Endothelial cell of umbilical vein (primary cell): ENCODE measurements around the gene ATP6V1G2. TPM values are rescaled to one million over a fixed set of nuclear protein-coding genes. Genes with fewer than 3 reads are reported as not detected.

Source experiments
- BruUV-seq: library from RNA; stranded (reverse); fragments of 400-500 nt; replicated peaks from 2 replicates; lab custom pipeline; 2021; lab: Mats Ljungman, UMichigan
- CTCF ChIA-PET: fragments of 300-600, 350-600 bp; sonication (Branson Sonifier 250); formaldehyde crosslinking; loops from one replicate; lab custom pipeline; 2021; ENCODE audit warnings: antibody characterized with exemption, inconsistent platforms; lab: Charles Lee
- POLR2A ChIA-PET: fragments of 300-600, 350-600 bp; sonication (Branson Sonifier 250); formaldehyde crosslinking; loops from one replicate; lab custom pipeline; 2021; ENCODE audit warnings: antibody characterized with exemption, inconsistent platforms; lab: Charles Lee
- DNase-seq: peaks from one replicate; pipeline ENCODE4 v3.0.0-alpha.2; 2011; ENCODE audit warnings: low read depth, low spot score
- FAIRE-seq: peaks from 2 replicates; lab custom pipeline; 2011; peaks lifted over from hg19 to GRCh38; lab: Jason Lieb, UNC
- H2AFZ ChIP-seq: 2 replicates; pipeline ENCODE4 v1.6.0; 2012; ENCODE audit warnings: low read depth, low read length, control low read depth, inconsistent platforms
- H3K27ac ChIP-seq: 2 replicates; pipeline ENCODE4 v1.5.1; 2011; ENCODE audit warnings: low read depth, mild to moderate bottlenecking, control low read depth, low read length, moderate library complexity; ENCODE audit not compliant: insufficient read depth
- H3K27me3 ChIP-seq, 2 experiments: 2 replicates each; pipeline versions ENCODE4 v1.6.0 to v1.6.1; 2011; ENCODE audit warnings: low read length in 2 of 2, mixed read lengths in 1 of 2; ENCODE audit not compliant: control insufficient read depth in 2 of 2, insufficient read depth in 2 of 2
- H3K36me3 ChIP-seq, 2 experiments: 2 replicates in 1 of 2; 3 replicates in 1 of 2; pipeline ENCODE4 v1.5.1; 2011; ENCODE audit warnings: low read length in 2 of 2, mild to moderate bottlenecking in 1 of 2, moderate library complexity in 1 of 2; ENCODE audit not compliant: control insufficient read depth in 2 of 2, insufficient read depth in 2 of 2; ENCODE audit errors: extremely low read depth in 1 of 2
- H3K4me1 ChIP-seq: 3 replicates; pipeline ENCODE4 v1.5.1; 2011; ENCODE audit warnings: mild to moderate bottlenecking, low read length; ENCODE audit not compliant: control insufficient read depth, insufficient read depth; ENCODE audit errors: extremely low read depth
- H3K4me2 ChIP-seq: 2 replicates; pipeline ENCODE4 v1.6.1; 2011; ENCODE audit warnings: low read length, control low read depth, mixed read lengths; ENCODE audit not compliant: insufficient read depth
- H3K4me3 ChIP-seq, 3 experiments: fragments of 200-600 bp in 1 of 3; sonication (generic), shearing (Covaris generic) in 1 of 3; replicated peaks in 1 of 3; 2 replicates each; pipeline ENCODE4 v1.5.1; 2011 to 2016; ENCODE audit warnings: control low read depth in 3 of 3, low read length in 3 of 3, mild to moderate bottlenecking in 2 of 3, inconsistent platforms in 1 of 3, low read depth in 1 of 3, moderate library complexity in 1 of 3; ENCODE audit not compliant: insufficient read depth in 1 of 3
- H3K79me2 ChIP-seq: 2 replicates; pipeline ENCODE4 v1.6.0; 2012; ENCODE audit warnings: low read length, inconsistent platforms; ENCODE audit not compliant: control insufficient read depth, insufficient read depth
- H3K9ac ChIP-seq: replicated peaks from 2 replicates; pipeline ENCODE3; 2011; ENCODE audit warnings: low read length, control low read depth; ENCODE audit not compliant: insufficient read depth; ENCODE audit errors: extremely low read depth
- H3K9me1 ChIP-seq: replicated peaks from 3 replicates; pipeline ENCODE4 v1.6.0; 2011; ENCODE audit warnings: mild to moderate bottlenecking, low read length; ENCODE audit not compliant: control insufficient read depth, insufficient read depth; ENCODE audit errors: extremely low read depth
- H3K9me3 ChIP-seq: replicated peaks from 2 replicates; pipeline ENCODE4 v1.5.1; 2012; ENCODE audit warnings: low read length, inconsistent platforms; ENCODE audit not compliant: control insufficient read depth, insufficient read depth
- H4K20me1 ChIP-seq: replicated peaks from 2 replicates; pipeline ENCODE3; 2011; ENCODE audit warnings: mild to moderate bottlenecking, low read length; ENCODE audit not compliant: control insufficient read depth, insufficient read depth; ENCODE audit errors: extremely low read depth
- CTCF ChIP-seq, 2 donors: IDR thresholded peaks; 1 replicate in 1 of 2; 2 replicates in 1 of 2; pipeline ENCODE4 v1.5.1; 2011; ENCODE audit warnings: low read length in 2 of 2, mild to moderate bottlenecking in 2 of 2, moderate library complexity in 2 of 2, control low read depth in 1 of 2, inconsistent platforms in 1 of 2, low read depth in 1 of 2; ENCODE audit not compliant: insufficient read depth in 1 of 2; ENCODE audit errors: extremely low read depth in 1 of 2
- EZH2 ChIP-seq: IDR thresholded peaks from 2 replicates; pipeline ENCODE4 v1.6.1; 2012; ENCODE audit warnings: borderline replicate concordance, low read depth, mild to moderate bottlenecking, moderate library complexity, low read length, inconsistent platforms; ENCODE audit not compliant: severe bottlenecking
- FOS ChIP-seq: IDR thresholded peaks from 2 replicates; pipeline ENCODE4 v1.6.1; 2011; ENCODE audit warnings: mild to moderate bottlenecking, low read length, moderate library complexity, borderline replicate concordance; ENCODE audit not compliant: insufficient read depth
- GATA2 ChIP-seq: IDR thresholded peaks from 2 replicates; pipeline ENCODE4 v1.7.0; 2011; ENCODE audit warnings: low read depth, mild to moderate bottlenecking, moderate library complexity, mixed read lengths, low read length; ENCODE audit not compliant: insufficient read length, insufficient read depth
- JUN ChIP-seq: IDR thresholded peaks from 2 replicates; pipeline ENCODE4 v1.6.1; 2011; ENCODE audit warnings: borderline replicate concordance, low read depth; ENCODE audit not compliant: insufficient read length, insufficient read depth
- MAX ChIP-seq: IDR thresholded peaks from 2 replicates; pipeline ENCODE4 v1.6.1; 2011; ENCODE audit not compliant: insufficient read depth, insufficient read length
- MYC ChIP-seq: IDR thresholded peaks from one replicate; pipeline ENCODE4 v1.6.1; 2011; ENCODE audit warnings: mild to moderate bottlenecking, low read depth, low read length
- POLR2A ChIP-seq: IDR thresholded peaks from 2 replicates; pipeline ENCODE4 v1.6.1; 2012; ENCODE audit warnings: low read depth, mild to moderate bottlenecking, control low read depth, low read length
- POLR2AphosphoS5 ChIP-seq: IDR thresholded peaks from 2 replicates; pipeline ENCODE4 v1.6.1; 2012; ENCODE audit warnings: low read depth, mild to moderate bottlenecking, control low read depth, low read length, moderate library complexity; ENCODE audit not compliant: insufficient read depth
- dilution Hi-C: fragments of 300-500 bp; cut with MboI; formaldehyde crosslinking; loops from one replicate; pipeline ENCODE4 v1.15.0; 2019; ENCODE audit warnings: low sequenced_read_pairs; ENCODE audit not compliant: extremely low pct_ligation_motif_present
- intact Hi-C: fragments of 100-400 bp; cut with micrococcal nuclease; formaldehyde crosslinking; loops from one replicate; pipeline ENCODE4 v1.10.0; 2022
- polyA plus RNA-seq, 4 experiments: library from polyadenylated mRNA; depleted of rRNA in 3 of 4; stranded (reverse) in 3 of 4; unstranded in 1 of 4; fragments of >200 nt; gene quantifications; 2 replicates each; pipeline versions ENCODE4 v1.2.1 to v1.2.3, GENCODE V29; 2011 to 2012; ENCODE audit warnings: missing spikeins in 1 of 4
- total RNA-seq: library from RNA; stranded (reverse); gene quantifications from 2 replicates; pipeline ENCODE4 v1.2.3, GENCODE V29; 2021

The ATP6V1G2 gene
- total and polyA plus RNA-seq, 2 donors (not counting 3 experiments of a cell fraction or from before 2014, with no cell fraction given), result 0.70 to 0.84 TPM

GRCh38 chr6:31534521-31535040, 11.8 kb downstream of the ATP6V1G2 start:
- intact Hi-C loops (no loop called here), dilution Hi-C loops (no loop called here)
- Histone ChIP-seq H3K27me3 (no peaks in the 10 kb centered on the region), H3K9me1 (no peaks in the 10 kb centered on the region), H3K36me3 (peaks cover 45 to 72% of the 10 kb centered on the region in 2 experiments), H3K9ac (no peak overlapping the region), H2AFZ (no peak overlapping the region), H3K4me1 (peaks cover 12% of the 10 kb centered on the region), H4K20me1 (peaks cover 3% of the 10 kb centered on the region), H3K9me3 (no peaks in the 10 kb centered on the region), H3K27ac (no peak overlapping the region), H3K4me2 (no peak overlapping the region), H3K79me2 (peaks cover 61% of the 10 kb centered on the region), H3K4me3 (no peak overlapping the region)
- DNase-seq, result no peak
- BruUV-seq, result no TSS peak
- no peak for TF ChIP-seq CTCF (IDR thresholded peaks at IDR 0.05; ENCODE audit: extremely low read depth in 1 of 2, insufficient read depth in 1 of 2, low read depth in 1 of 2, low read length in 2 of 2)
- no peak for TF ChIP-seq JUN
- no peak for TF ChIP-seq MAX
- TF ChIP-seq MYC, result no peak
- no peak for TF ChIP-seq EZH2
- no peak for TF ChIP-seq GATA2
- no peak for TF ChIP-seq FOS
- TF ChIP-seq POLR2A, result no peak
- no peak for TF ChIP-seq POLR2AphosphoS5
- POLR2A ChIA-PET, result no interaction called here
- CTCF ChIA-PET, result no interaction called here
- no peak for FAIRE-seq
